ENCODE data around the gene WIZ. TPM values are rescaled to one million over a fixed set of nuclear protein-coding genes. Genes with fewer than 3 reads are reported as not detected.
A peak's percentile ranks its signal among the peaks of the same experiment; 100 is the strongest.

WIZ gene
- total RNA-seq, 1 donor from 2014 or later = 106 TPM

DNA sequence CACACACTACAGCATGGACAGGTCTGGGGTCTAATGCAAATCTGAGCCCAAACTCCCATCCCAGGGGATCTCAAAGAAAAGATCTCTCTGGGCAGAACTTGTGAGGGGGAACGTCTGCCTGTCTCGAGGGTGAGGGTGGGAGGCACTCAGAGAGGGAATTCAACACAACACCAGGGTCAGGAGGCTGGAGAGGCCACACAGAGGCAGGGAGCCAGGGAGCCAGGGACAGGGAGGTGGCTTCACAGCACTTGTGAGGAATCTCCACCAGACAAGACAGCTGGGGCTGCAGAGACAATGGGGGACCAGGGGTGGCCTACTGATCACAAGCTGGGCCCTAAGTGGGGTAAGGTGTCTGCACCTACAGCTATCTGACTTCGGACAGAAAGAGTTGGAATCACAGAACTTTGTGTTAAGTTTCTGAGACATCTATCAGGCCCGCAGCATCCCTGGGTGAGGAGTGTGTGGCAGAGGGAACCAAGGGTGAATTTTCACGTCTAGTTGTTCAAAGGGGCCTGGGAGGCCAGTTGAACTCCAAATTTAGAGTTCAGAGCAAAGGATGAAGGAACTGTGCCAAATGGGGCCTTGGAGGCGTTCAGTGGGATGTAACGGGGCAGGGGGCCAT is 18.2 kb downstream of the WIZ start:
- H3K4me3 Mint-ChIP-seq (ENCODE audit: unreplicated experiment) = peak overlapping the region; percentile 96
- H3K27ac Mint-ChIP-seq (ENCODE audit: unreplicated experiment) = peak overlapping the region; percentile 98
- DNase-seq = peak; percentile 45
- H3K9me3 Mint-ChIP-seq (ENCODE audit: unreplicated experiment) = peaks cover 15% of the 10 kb centered on the region
- peaks cover 7% of the 10 kb centered on the region for H3K4me1 Mint-ChIP-seq (ENCODE audit: low read depth, unreplicated experiment)
- H3K36me3 Mint-ChIP-seq (ENCODE audit: unreplicated experiment) = peaks cover 1% of the 10 kb centered on the region
- TF ChIP-seq CTCF (IDR thresholded peaks at IDR 0.05; ENCODE audit: partially characterized antibody, unreplicated experiment) = no peak
- H3K27me3 Mint-ChIP-seq (ENCODE audit: unreplicated experiment) = peaks cover 18% of the 10 kb centered on the region

- Mint-ChIP-seq H3K36me3 (ENCODE audit: unreplicated experiment) (peaks cover 8% of the 10 kb centered on the region), H3K4me3 (ENCODE audit: unreplicated experiment) (peak overlapping the region; percentile 96), H3K4me1 (ENCODE audit: low read depth, unreplicated experiment) (peaks cover 9% of the 10 kb centered on the region), H3K27me3 (ENCODE audit: unreplicated experiment) (peaks cover 19% of the 10 kb centered on the region), H3K27ac (ENCODE audit: unreplicated experiment) (peak overlapping the region; percentile 98), H3K9me3 (ENCODE audit: unreplicated experiment) (peaks cover 18% of the 10 kb centered on the region)
- no peak for TF ChIP-seq CTCF (IDR thresholded peaks at IDR 0.05; ENCODE audit: partially characterized antibody, unreplicated experiment)
- DNase-seq = no peak
Observed at GRCh38 chr19:15430526-15431120, 19.1 kb downstream of the WIZ start.

DNA sequence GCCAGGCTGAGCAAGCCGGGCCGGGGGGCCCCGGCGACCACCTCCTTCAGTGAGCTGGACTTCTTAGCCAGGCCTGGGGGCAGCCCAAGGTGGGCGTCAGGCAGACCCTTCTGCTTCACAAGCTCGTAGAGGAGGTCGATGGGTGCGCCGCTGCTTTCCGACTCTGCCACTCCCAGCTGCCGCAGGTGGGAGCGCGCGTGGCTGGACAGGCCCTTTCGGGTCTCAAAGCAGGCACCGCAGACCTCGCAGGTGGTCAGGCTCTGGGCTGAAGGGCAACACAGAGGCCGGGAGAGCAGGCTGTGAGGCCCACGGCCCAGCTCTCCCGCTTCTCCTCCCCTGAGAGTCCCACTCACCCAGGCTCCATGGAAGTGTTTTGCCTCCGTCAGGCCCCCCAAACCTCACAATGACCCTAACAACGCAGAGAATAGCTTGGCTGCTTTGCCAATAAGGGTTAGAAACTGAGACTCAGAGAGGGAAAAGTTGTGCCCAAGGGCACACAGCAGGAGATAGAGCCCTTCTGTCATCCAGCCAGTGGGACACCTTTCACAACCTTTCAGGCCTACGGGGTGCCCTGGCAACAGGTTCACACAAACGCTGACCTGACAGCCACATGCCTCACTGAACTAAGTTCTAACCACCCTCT is 19.8 kb downstream of the WIZ start:
- Mint-ChIP-seq H3K36me3 (ENCODE audit: unreplicated experiment) (peaks cover 8% of the 10 kb centered on the region), H3K9me3 (ENCODE audit: unreplicated experiment) (peaks cover 18% of the 10 kb centered on the region), H3K4me1 (ENCODE audit: low read depth, unreplicated experiment) (peaks cover 9% of the 10 kb centered on the region), H3K27ac (ENCODE audit: unreplicated experiment) (no peak overlapping the region), H3K27me3 (ENCODE audit: unreplicated experiment) (peaks cover 19% of the 10 kb centered on the region), H3K4me3 (ENCODE audit: unreplicated experiment) (peak overlapping the region; percentile 96)
- TF ChIP-seq CTCF (IDR thresholded peaks at IDR 0.05; ENCODE audit: partially characterized antibody, unreplicated experiment) = no peak
- DNase-seq = no peak

GRCh38 chr19:15428956-15429824 is 20.6 kb downstream of the WIZ start:
- Mint-ChIP-seq H3K4me1 (ENCODE audit: low read depth, unreplicated experiment) (peaks cover 9% of the 10 kb centered on the region), H3K27me3 (ENCODE audit: unreplicated experiment) (peaks cover 19% of the 10 kb centered on the region), H3K4me3 (ENCODE audit: unreplicated experiment) (no peak overlapping the region), H3K27ac (ENCODE audit: unreplicated experiment) (no peak overlapping the region), H3K36me3 (ENCODE audit: unreplicated experiment) (peaks cover 8% of the 10 kb centered on the region), H3K9me3 (ENCODE audit: unreplicated experiment) (peaks cover 18% of the 10 kb centered on the region)
- no peak for TF ChIP-seq CTCF (IDR thresholded peaks at IDR 0.05; ENCODE audit: partially characterized antibody, unreplicated experiment)
- no peak for DNase-seq

Measured in glutamatergic neuron (in vitro differentiated cells).